GM06990 (cell line): Measurements from ENCODE around the gene IGF2R.

ENCODE experiments used
- DNase-seq: peaks from one replicate; pipeline ENCODE4 v3.0.0-alpha.2; 2011; ENCODE audit not compliant: insufficient read length; ENCODE audit errors: extremely low read depth
- H3K27me3 ChIP-seq: replicated peaks from 2 replicates; pipeline ENCODE4 v1.6.0; 2011; ENCODE audit warnings: low read length; ENCODE audit not compliant: control insufficient read depth, insufficient read depth
- H3K36me3 ChIP-seq: 2 replicates; pipeline ENCODE4 v1.5.1; 2011; ENCODE audit warnings: low read length; ENCODE audit not compliant: control insufficient read depth, insufficient read depth
- H3K4me3 ChIP-seq: replicated peaks from 2 replicates; pipeline ENCODE4 v1.5.1; 2011; ENCODE audit warnings: low read depth, mild to moderate bottlenecking, control low read depth, low read length
- TF ChIP-seq, protein P1 (sequence below): IDR thresholded peaks from 2 replicates; pipeline ENCODE4 v1.5.1; 2011; ENCODE audit warnings: low read length, control low read depth, mild to moderate bottlenecking, inconsistent platforms; ENCODE audit not compliant: insufficient read depth, poor library complexity, severe bottlenecking

IGF2R gene

DNA sequence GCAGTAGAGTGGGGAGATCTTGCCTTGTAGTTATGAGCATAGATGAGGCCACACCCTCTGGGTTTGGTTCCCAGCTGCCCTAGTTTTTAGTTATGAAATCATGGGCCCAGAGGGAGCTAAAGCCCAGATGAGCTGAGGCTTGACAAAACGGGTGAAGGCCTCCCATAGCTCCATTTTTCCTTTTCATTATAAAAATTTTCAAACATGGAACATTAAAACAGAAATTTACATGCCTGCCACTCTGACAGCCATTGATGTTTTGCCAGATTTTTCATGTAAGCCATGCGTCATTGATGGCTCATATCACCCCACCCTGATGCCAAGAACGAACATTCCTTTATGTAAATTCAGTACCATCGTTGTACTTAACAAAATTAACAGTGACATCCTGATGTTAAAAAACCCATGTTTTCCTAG, 67.9 kb downstream of the IGF2R start:
- peaks cover 33% of the 10 kb centered on the region for H3K36me3 ChIP-seq
- no peak for DNase-seq
- H3K27me3 ChIP-seq = no peaks in the 10 kb centered on the region
- H3K4me3 ChIP-seq = no peak overlapping the region
- TF ChIP-seq, protein P1, sequence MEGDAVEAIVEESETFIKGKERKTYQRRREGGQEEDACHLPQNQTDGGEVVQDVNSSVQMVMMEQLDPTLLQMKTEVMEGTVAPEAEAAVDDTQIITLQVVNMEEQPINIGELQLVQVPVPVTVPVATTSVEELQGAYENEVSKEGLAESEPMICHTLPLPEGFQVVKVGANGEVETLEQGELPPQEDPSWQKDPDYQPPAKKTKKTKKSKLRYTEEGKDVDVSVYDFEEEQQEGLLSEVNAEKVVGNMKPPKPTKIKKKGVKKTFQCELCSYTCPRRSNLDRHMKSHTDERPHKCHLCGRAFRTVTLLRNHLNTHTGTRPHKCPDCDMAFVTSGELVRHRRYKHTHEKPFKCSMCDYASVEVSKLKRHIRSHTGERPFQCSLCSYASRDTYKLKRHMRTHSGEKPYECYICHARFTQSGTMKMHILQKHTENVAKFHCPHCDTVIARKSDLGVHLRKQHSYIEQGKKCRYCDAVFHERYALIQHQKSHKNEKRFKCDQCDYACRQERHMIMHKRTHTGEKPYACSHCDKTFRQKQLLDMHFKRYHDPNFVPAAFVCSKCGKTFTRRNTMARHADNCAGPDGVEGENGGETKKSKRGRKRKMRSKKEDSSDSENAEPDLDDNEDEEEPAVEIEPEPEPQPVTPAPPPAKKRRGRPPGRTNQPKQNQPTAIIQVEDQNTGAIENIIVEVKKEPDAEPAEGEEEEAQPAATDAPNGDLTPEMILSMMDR = no peak

DNA sequence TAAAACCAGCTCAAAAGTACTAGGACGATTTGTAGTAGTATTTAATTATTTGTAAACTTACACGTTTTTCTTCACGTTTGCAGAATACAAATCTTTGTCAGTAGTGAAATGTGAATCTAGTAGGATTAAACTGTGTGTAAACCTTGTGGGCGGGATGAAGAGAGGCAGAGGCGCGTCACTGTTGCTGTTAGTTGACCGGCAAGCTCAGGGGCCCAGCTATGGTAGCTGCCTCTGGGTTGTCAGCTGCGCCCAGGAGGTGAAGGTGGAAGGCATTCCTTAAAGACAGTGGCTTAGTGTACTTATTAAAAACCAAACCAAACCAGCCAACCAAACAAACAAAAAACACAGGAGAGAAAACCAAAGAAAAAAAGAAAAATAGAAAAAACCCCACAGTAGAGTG, 69.6 kb downstream of the IGF2R start:
- Histone ChIP-seq H3K36me3 (peaks cover 37% of the 10 kb centered on the region), H3K4me3 (no peak overlapping the region), H3K27me3 (no peaks in the 10 kb centered on the region)
- DNase-seq = no peak
- TF ChIP-seq, protein P1 = no peak

DNA sequence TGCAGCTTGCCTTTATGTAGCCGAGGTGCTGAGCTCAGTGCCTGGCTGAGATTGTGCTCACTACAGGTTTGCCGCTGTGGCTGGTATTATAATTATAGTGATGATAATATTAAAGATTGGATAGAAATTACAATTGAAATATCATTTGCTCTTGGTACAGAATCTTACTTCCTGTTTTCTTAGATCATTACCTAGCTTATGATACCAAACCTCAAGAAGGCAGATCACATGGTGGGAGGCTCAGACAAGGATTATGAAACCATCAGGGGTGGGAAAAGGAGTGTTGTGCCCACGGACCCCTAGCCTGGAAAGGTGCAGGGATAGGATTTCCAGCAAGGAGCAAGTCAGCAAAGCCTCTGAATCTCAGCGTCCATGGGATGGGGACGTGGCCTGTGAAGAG, 70.6 kb downstream of the IGF2R start:
- no peak for DNase-seq
- Histone ChIP-seq H3K27me3 (no peaks in the 10 kb centered on the region), H3K36me3 (peaks cover 42% of the 10 kb centered on the region), H3K4me3 (no peak overlapping the region)
- TF ChIP-seq, protein P1 = no peak

DNA sequence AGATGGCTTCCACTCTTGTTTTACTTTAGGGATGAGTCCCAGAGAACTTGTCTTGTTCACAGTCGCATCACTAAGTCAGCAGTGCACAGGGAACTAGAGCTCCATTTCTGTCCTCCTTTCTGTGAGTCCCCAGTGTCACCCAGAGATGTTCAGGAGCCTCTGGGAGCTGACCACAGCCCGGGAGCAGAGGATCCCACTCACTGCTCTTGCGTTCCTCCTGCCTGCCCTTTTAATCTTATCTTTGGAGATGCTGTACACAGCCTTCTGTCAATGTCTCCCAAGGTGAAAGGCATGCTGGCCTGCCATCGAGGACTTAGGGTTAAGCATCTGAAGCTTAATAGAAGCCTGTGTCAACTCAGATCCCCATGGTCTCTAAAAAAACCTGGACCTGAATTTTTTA, 71.2 kb downstream of the IGF2R start:
- DNase-seq = no peak
- no peaks in the 10 kb centered on the region for H3K27me3 ChIP-seq
- H3K36me3 ChIP-seq = peaks cover 40% of the 10 kb centered on the region
- no peak overlapping the region for H3K4me3 ChIP-seq
- TF ChIP-seq, protein P1 = no peak

DNA sequence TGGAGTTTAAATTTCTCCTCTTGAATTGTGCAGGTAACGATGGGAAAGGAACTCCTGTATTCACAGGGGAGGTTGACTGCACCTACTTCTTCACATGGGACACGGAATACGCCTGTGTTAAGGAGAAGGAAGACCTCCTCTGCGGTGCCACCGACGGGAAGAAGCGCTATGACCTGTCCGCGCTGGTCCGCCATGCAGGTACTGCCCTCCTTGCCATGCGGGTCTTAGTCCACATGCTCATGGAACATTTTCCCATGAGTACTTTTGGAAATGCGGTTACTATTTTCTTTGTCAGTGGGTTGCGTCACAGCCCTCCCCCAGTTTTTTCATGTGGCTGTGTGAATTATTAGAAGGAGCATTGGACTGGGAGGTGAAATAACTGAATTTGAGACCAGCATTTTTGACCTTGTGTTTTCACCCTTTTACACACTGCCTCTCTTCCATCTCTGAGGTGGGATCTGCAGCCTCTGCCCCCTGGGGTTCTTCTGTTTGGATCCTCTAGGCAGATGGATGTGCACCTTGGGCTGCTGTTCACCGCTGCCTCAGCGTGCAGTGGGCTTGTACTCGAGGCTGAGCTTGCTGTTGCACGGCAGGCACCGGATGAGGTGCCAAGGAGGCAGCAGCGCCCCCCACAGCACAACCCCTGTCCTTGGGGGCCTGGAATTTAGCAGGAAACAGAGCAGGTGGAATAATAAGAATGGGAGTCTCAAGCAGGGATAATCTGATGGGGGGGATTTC, 71.8 kb downstream of the IGF2R start:
- Histone ChIP-seq H3K27me3 (no peaks in the 10 kb centered on the region), H3K36me3 (peaks cover 40% of the 10 kb centered on the region), H3K4me3 (no peak overlapping the region)
- DNase-seq = no peak
- TF ChIP-seq, protein P1 = no peak
